Measurements from ENCODE around the gene FAM13A.

- TF ChIP-seq CTCF (IDR thresholded peaks at IDR 0.05; ENCODE audit: poor library complexity, severe bottlenecking) = no peak
- TF ChIP-seq POLR2AphosphoS5 (IDR thresholded peaks at IDR 0.05) = no peak
- TF ChIP-seq EP300 (conservative IDR thresholded peaks at IDR 0.05; ENCODE audit: poor library complexity, severe bottlenecking) = no peak
- no peak for TF ChIP-seq MXI1 (conservative IDR thresholded peaks at IDR 0.05; ENCODE audit: poor library complexity, severe bottlenecking)
- no peak for TF ChIP-seq RAD21 (conservative IDR thresholded peaks at IDR 0.05)
Measured at GRCh38 chr4:88963817-88964216, 93.2 kb downstream of the FAM13A start.
